ENCODE data around the gene SYNE4.

Gene SYNE4

GRCh38 chr19:36003284-36003683, 5.3 kb downstream of the SYNE4 start:
- Histone ChIP-seq H3K4me1 (ENCODE audit: control insufficient read depth, insufficient read depth, low read length) (no peaks in the 10 kb centered on the region; the same call in 1 of the 2 replicates), H3K27ac (ENCODE audit: low read length) (no peak overlapping the region), H3K9me3 (ENCODE audit: control insufficient read depth, insufficient read depth, low read length) (no peaks in the 10 kb centered on the region), H3K27me3 (ENCODE audit: control insufficient read depth, insufficient read depth, low read length) (no peaks in the 10 kb centered on the region), H3K36me3 (ENCODE audit: control insufficient read depth, insufficient read depth, low read length) (peaks cover 8% of the 10 kb centered on the region; the same call in 1 of the 2 replicates), H3K4me3 (ENCODE audit: low read length) (no peak overlapping the region)
- no CpG with 5 or more reads among the region's 4 CpGs for WGBS (ENCODE audit: insufficient coverage, insufficient read length)
- DNase-seq (ENCODE audit: low read depth, low spot score) = no peak

- no peak overlapping the region for H3K4me3 ChIP-seq (ENCODE audit: low read length)
- no peak overlapping the region for H3K27ac ChIP-seq (ENCODE audit: low read length)
- WGBS (ENCODE audit: insufficient coverage, insufficient read length) = no CpG with 5 or more reads among the region's 3 CpGs
- H3K27me3 ChIP-seq (ENCODE audit: control insufficient read depth, insufficient read depth, low read length) = no peaks in the 10 kb centered on the region
- H3K4me1 ChIP-seq (ENCODE audit: control insufficient read depth, insufficient read depth, low read length) = no peaks in the 10 kb centered on the region; the same call in 1 of the 2 replicates
- no peak for DNase-seq (ENCODE audit: low read depth, low spot score)
- peaks cover 8% of the 10 kb centered on the region; the same call in 1 of the 2 replicates for H3K36me3 ChIP-seq (ENCODE audit: control insufficient read depth, insufficient read depth, low read length)
- no peaks in the 10 kb centered on the region for H3K9me3 ChIP-seq (ENCODE audit: control insufficient read depth, insufficient read depth, low read length)
These were observed 7.0 kb downstream of the SYNE4 start for GRCh38 chr19:36001605-36002004.

- WGBS (ENCODE audit: insufficient coverage, insufficient read length) = no CpG with 5 or more reads among the region's 8 CpGs
These were observed 11.8 kb downstream of the SYNE4 start for GRCh38 chr19:35996777-35997176.

GRCh38 chr19:35995048-35995993, 13.3 kb downstream of the SYNE4 start, which contains the start of gene SDHAF1:
Gene SDHAF1 (plus strand): TSS chr19:35995188. CDS start chr19:35995275, 87 bp downstream.
- Histone ChIP-seq H3K4me3 (ENCODE audit: low read length) (peak within 1 kb of the TSS; percentile 84), H3K27ac (ENCODE audit: low read length) (no peak within 1 kb of the TSS), H3K4me1 (ENCODE audit: control insufficient read depth, insufficient read depth, low read length) (no peaks in the 10 kb centered on the region), H3K36me3 (ENCODE audit: control insufficient read depth, insufficient read depth, low read length) (no peaks in the 10 kb centered on the region), H3K27me3 (ENCODE audit: control insufficient read depth, insufficient read depth, low read length) (no peaks in the 10 kb centered on the region), H3K9me3 (ENCODE audit: control insufficient read depth, insufficient read depth, low read length) (no peaks in the 10 kb centered on the region)
- DNase-seq (ENCODE audit: low read depth, low spot score) = no peak
- WGBS (ENCODE audit: insufficient coverage, insufficient read length) = no CpG with 5 or more reads among the region's 97 CpGs

More at GRCh38 chr19:35996777-35997176, 11.8 kb downstream of the SYNE4 start:
- Histone ChIP-seq H3K36me3 (ENCODE audit: control insufficient read depth, insufficient read depth, low read length) (no peaks in the 10 kb centered on the region; the same call in 1 of the 2 replicates), H3K27ac (ENCODE audit: low read length) (no peak overlapping the region), H3K27me3 (ENCODE audit: control insufficient read depth, insufficient read depth, low read length) (no peaks in the 10 kb centered on the region), H3K9me3 (ENCODE audit: control insufficient read depth, insufficient read depth, low read length) (no peaks in the 10 kb centered on the region), H3K4me1 (ENCODE audit: control insufficient read depth, insufficient read depth, low read length) (no peaks in the 10 kb centered on the region), H3K4me3 (ENCODE audit: low read length) (no peak overlapping the region)
- no peak for DNase-seq (ENCODE audit: low read depth, low spot score)

- Histone ChIP-seq H3K27ac (ENCODE audit: low read length) (no peak overlapping the region), H3K9me3 (ENCODE audit: control insufficient read depth, insufficient read depth, low read length) (no peaks in the 10 kb centered on the region), H3K4me3 (ENCODE audit: low read length) (no peak overlapping the region), H3K4me1 (ENCODE audit: control insufficient read depth, insufficient read depth, low read length) (no peaks in the 10 kb centered on the region), H3K36me3 (ENCODE audit: control insufficient read depth, insufficient read depth, low read length) (no peaks in the 10 kb centered on the region), H3K27me3 (ENCODE audit: control insufficient read depth, insufficient read depth, low read length) (no peaks in the 10 kb centered on the region)
- DNase-seq (ENCODE audit: low read depth, low spot score) = no peak
- no CpG with 5 or more reads among the region's 49 CpGs for WGBS (ENCODE audit: insufficient coverage, insufficient read length)
These were observed 14.6 kb downstream of the SYNE4 start for GRCh38 chr19:35993923-35994598.

- H3K4me3 ChIP-seq (ENCODE audit: low read length) = no peak overlapping the region
- DNase-seq (ENCODE audit: low read depth, low spot score) = no peak
- H3K27ac ChIP-seq (ENCODE audit: low read length) = no peak overlapping the region
- H3K36me3 ChIP-seq (ENCODE audit: control insufficient read depth, insufficient read depth, low read length) = no peaks in the 10 kb centered on the region
- H3K4me1 ChIP-seq (ENCODE audit: control insufficient read depth, insufficient read depth, low read length) = no peaks in the 10 kb centered on the region
- no CpG with 5 or more reads among the region's 8 CpGs for WGBS (ENCODE audit: insufficient coverage, insufficient read length)
- no peaks in the 10 kb centered on the region for H3K27me3 ChIP-seq (ENCODE audit: control insufficient read depth, insufficient read depth, low read length)
- no peaks in the 10 kb centered on the region for H3K9me3 ChIP-seq (ENCODE audit: control insufficient read depth, insufficient read depth, low read length)
These were observed 15.5 kb downstream of the SYNE4 start for GRCh38 chr19:35992907-35993765.

GRCh38 chr19:35991731-35992450, 16.7 kb downstream of the SYNE4 start:
- no peak for DNase-seq (ENCODE audit: low read depth, low spot score)
- Histone ChIP-seq H3K27ac (ENCODE audit: low read length) (no peak overlapping the region), H3K9me3 (ENCODE audit: control insufficient read depth, insufficient read depth, low read length) (no peaks in the 10 kb centered on the region), H3K36me3 (ENCODE audit: control insufficient read depth, insufficient read depth, low read length) (no peaks in the 10 kb centered on the region), H3K4me3 (ENCODE audit: low read length) (no peak overlapping the region), H3K4me1 (ENCODE audit: control insufficient read depth, insufficient read depth, low read length) (no peaks in the 10 kb centered on the region), H3K27me3 (ENCODE audit: control insufficient read depth, insufficient read depth, low read length) (no peaks in the 10 kb centered on the region)
- no CpG with 5 or more reads among the region's 7 CpGs for WGBS (ENCODE audit: insufficient coverage, insufficient read length)

- H3K4me3 ChIP-seq (ENCODE audit: low read length) = no peak overlapping the region
- H3K27me3 ChIP-seq (ENCODE audit: control insufficient read depth, insufficient read depth, low read length) = no peaks in the 10 kb centered on the region
- no peak overlapping the region for H3K27ac ChIP-seq (ENCODE audit: low read length)
- WGBS (ENCODE audit: insufficient coverage, insufficient read length) = no CpG with 5 or more reads among the region's 10 CpGs
- H3K4me1 ChIP-seq (ENCODE audit: control insufficient read depth, insufficient read depth, low read length) = no peaks in the 10 kb centered on the region
- H3K9me3 ChIP-seq (ENCODE audit: control insufficient read depth, insufficient read depth, low read length) = no peaks in the 10 kb centered on the region
- DNase-seq (ENCODE audit: low read depth, low spot score) = no peak
- no peaks in the 10 kb centered on the region for H3K36me3 ChIP-seq (ENCODE audit: control insufficient read depth, insufficient read depth, low read length)
These were observed 17.6 kb downstream of the SYNE4 start for GRCh38 chr19:35990771-35991730.

- Histone ChIP-seq H3K36me3 (ENCODE audit: control insufficient read depth, insufficient read depth, low read length) (no peaks in the 10 kb centered on the region), H3K27me3 (ENCODE audit: control insufficient read depth, insufficient read depth, low read length) (no peaks in the 10 kb centered on the region), H3K9me3 (ENCODE audit: control insufficient read depth, insufficient read depth, low read length) (no peaks in the 10 kb centered on the region), H3K27ac (ENCODE audit: low read length) (no peak overlapping the region), H3K4me3 (ENCODE audit: low read length) (no peak overlapping the region), H3K4me1 (ENCODE audit: control insufficient read depth, insufficient read depth, low read length) (no peaks in the 10 kb centered on the region)
- no peak for DNase-seq (ENCODE audit: low read depth, low spot score)
- WGBS (ENCODE audit: insufficient coverage, insufficient read length) = no CpG with 5 or more reads among the region's 4 CpGs
These were observed 18.5 kb downstream of the SYNE4 start for GRCh38 chr19:35990156-35990555.
